Cardiac fibroblast (primary cell): ENCODE data around the gene ABCC12.

Source experiments
- DNase-seq, 2 donors: peaks; one replicate each; pipeline versions ENCODE4 v3.0.0 to v3.0.0-alpha.2; 2010; ENCODE audit warnings: low read depth in 2 of 2
- H3K4me3 ChIP-seq, 2 donors: replicated peaks in 1 of 2; 1 replicate in 1 of 2; 2 replicates in 1 of 2; pipeline ENCODE4 v1.5.1; 2011; ENCODE audit warnings: low read depth in 2 of 2, low read length in 2 of 2, mild to moderate bottlenecking in 2 of 2, moderate library complexity in 1 of 2
- CTCF ChIP-seq: IDR thresholded peaks from one replicate; pipeline ENCODE4 v1.5.1; 2011; ENCODE audit warnings: low read depth, mild to moderate bottlenecking, low read length, inconsistent platforms

Gene ABCC12

DNA sequence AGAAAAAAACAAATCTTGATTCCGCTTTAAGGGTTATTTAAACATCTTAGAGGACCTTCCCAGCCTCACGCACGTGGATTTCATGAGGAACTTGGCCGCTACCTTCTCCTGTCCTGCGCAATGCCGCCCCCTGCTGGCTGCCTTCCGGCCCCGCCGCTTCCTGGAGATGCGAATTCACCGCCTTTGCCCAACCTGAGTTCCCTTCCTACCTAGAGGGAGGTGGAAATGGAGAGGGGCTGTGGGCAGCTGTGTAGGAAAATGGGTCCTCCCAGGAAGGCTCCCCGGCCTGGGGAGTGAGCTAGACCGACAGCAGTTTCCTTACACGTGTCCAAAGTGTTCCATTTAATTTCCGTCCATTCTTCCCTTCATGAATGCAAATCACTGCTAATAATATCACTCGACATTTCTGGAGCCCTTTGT lies 1.0 kb upstream of the ABCC12 start:
- H3K4me3 ChIP-seq: no peak overlapping the region
- peak; percentile 86 for DNase-seq
- peak; percentile 98 for TF ChIP-seq CTCF

GRCh38 chr16:48153774-48154173 lies 2.0 kb downstream of the ABCC12 start:
- TF ChIP-seq CTCF: no peak

DNA sequence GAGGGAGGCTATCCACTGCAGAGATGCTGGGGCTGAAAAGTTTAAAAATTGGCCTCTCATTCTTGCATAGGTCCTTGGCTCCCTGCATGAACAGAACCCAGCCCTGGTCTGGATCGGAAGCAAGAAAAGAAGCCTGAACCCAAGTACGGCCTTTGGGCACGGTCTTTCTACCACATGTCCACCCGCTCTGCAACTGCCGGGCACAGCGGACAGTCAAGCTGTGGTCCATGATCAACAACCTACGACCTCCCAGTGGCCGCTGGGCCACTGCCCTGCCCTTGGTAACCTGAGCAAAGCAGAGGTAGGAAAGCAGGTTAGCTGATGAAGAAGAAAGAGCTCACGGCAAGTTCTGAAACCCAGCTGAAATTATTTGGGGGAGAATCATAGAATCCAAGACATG lies 3.6 kb downstream of the ABCC12 start:
- no peak overlapping the region for H3K4me3 ChIP-seq
- TF ChIP-seq CTCF: no peak
- no peak for DNase-seq

More at GRCh38 chr16:48153774-48154173, 2.0 kb downstream of the ABCC12 start:
- no peak overlapping the region for H3K4me3 ChIP-seq
- DNase-seq: no peak

GRCh38 chr16:48150707-48151106 lies 5.1 kb downstream of the ABCC12 start:
- H3K4me3 ChIP-seq: no peak overlapping the region
- no peak for TF ChIP-seq CTCF
- no peak for DNase-seq

DNA sequence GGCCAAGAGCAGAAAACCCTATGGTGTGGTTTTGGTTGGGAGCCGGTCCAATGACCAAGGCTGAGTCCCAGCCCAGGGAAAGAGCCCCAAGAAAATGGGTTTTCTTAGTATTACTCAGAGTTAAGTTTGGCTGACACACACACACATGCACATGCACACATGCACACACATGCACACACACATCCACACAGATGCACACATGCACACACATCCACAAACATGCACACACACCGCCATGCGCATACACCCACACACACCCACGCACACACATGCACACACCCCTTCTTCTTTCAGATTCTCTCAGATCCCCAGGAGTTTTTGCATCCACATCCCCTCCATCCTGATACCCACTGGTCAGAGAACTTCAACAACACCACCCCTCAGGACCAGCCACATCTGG lies 9.1 kb downstream of the ABCC12 start:
- no peak overlapping the region for H3K4me3 ChIP-seq
- no peak for TF ChIP-seq CTCF
- DNase-seq: no peak

GRCh38 chr16:48146131-48146530 lies 9.7 kb downstream of the ABCC12 start:
- no peak overlapping the region for H3K4me3 ChIP-seq
- no peak for TF ChIP-seq CTCF
- no peak for DNase-seq

DNA sequence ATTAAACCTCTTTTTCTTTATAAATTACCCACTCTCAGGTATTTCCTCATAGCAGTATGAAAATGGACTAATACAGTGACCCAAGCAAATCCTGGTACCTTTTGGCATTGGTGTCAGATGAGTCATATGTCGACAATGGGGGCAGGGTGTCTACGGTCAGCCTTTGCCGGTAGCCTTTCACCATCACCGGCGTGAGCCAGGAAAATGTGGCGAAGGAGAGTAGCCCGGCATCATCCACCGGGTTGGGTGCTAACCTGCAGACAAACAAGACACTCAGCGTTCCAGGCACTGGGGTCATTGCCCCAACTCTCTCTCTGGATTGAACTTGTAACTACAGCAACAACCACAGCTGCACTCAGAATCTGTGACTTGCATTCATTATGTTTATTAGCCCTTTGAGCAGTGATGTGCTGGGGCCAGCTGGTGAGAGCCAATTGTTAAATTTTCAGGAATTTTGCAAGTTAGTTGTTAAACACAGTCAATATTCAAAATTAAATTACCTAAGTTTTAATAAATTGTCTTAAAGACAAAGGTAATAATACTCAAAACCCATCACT lies 11.9 kb downstream of the ABCC12 start:
- H3K4me3 ChIP-seq: no peak overlapping the region
- no peak for DNase-seq
- no peak for TF ChIP-seq CTCF
